Effector CD8-positive, alpha-beta T cell (primary cell): ENCODE data around the gene MIPEP.

Source experiments
- DNase-seq: peaks from one replicate; lab custom pipeline; 2025; lab: John Stamatoyannopoulos, UW

Gene MIPEP

DNA sequence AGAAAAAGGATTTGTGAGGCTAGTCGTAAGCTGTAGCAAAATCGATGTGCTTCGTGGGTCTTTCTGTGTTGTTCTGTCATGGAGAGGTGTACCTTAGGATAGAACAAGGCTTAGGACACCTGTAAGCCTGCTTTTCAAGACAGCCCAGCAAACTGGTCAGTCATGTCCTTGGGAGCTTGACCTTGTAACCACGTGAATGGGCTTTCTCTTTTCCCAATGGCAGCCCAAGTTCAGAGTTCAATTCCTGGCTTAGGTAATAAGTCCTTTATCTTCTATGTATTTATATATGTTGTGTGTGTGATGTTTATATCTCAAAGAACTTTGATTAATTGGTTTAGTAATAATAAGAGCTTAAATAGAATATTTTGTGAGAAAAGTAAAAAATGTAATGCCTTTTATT, 206.1 kb downstream of the MIPEP start:
- no peak for DNase-seq

GRCh38 chr13:23680845-23681669, 208.1 kb downstream of the MIPEP start:
- no peak for DNase-seq
